Stimulated activated CD4-positive, alpha-beta T cell treated with anti-CD3 and anti-CD28 coated beads, Interleukin-4, amount 100 ng/mL, for 24 hours (primary cell): ENCODE data around the gene TAF5L.
"Not testable (repeated sequence)": the region's sequence is repeated elsewhere in the genome, so short reads cannot be mapped to it uniquely, and the experiment has no call there.

Experiments used
- DNase-seq: peaks from one replicate; pipeline ENCODE4 v3.0.0-alpha.2; 2020

TAF5L gene

GRCh38 chr1:229641306-229641705 is 15.4 kb upstream of the TAF5L start:
- no peak for DNase-seq

GRCh38 chr1:229640455-229640854 is 14.5 kb upstream of the TAF5L start:
- no peak for DNase-seq

GRCh38 chr1:229637746-229638145 is 11.8 kb upstream of the TAF5L start:
- no peak for DNase-seq

DNA sequence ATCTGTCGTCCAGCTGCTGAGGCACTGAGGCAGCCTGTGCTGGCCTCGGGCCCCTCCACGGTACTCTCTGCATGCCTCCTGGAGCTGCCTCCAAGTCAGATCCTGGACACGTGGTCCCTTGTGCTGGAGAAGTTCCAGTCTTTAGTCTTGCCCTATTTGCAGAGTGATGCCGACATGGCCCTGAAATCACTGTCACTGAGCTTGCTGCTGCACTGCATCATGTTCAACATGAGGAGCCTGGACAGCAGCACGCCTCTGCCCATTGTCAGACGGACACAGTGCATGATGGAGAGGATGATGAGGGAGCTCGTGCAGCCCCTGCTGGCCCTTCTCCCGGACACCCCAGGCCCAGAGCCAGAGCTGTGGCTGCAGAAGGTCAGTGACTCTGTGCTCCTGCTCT is 10.1 kb upstream of the TAF5L start:
- DNase-seq = no peak

GRCh38 chr1:229631966-229632365 is 6.0 kb upstream of the TAF5L start:
- no peak for DNase-seq

DNA sequence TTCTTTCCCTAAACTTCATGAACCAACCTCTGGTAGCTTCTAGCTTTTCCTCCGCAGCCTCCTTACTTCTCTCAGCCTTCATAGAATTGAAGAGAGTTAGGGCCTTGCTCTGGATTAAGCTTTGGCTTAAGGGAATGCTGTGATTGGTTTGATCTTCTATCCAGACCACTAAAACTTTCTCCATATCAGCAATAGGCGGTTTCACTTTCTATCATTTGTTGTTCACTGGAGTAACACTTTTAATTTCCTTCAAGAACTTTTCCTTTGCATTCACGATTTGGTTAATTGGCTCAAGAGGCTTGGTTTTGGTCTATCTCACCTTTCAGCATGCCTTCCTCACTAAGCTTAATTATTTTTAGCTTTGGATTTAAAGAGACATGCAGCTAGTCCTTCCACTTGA is 5.2 kb upstream of the TAF5L start:
- DNase-seq = no peak

GRCh38 chr1:229629261-229629660 is 3.3 kb upstream of the TAF5L start:
- DNase-seq = no peak

GRCh38 chr1:229627003-229627402 is 1.1 kb upstream of the TAF5L start:
- DNase-seq = no peak

DNA sequence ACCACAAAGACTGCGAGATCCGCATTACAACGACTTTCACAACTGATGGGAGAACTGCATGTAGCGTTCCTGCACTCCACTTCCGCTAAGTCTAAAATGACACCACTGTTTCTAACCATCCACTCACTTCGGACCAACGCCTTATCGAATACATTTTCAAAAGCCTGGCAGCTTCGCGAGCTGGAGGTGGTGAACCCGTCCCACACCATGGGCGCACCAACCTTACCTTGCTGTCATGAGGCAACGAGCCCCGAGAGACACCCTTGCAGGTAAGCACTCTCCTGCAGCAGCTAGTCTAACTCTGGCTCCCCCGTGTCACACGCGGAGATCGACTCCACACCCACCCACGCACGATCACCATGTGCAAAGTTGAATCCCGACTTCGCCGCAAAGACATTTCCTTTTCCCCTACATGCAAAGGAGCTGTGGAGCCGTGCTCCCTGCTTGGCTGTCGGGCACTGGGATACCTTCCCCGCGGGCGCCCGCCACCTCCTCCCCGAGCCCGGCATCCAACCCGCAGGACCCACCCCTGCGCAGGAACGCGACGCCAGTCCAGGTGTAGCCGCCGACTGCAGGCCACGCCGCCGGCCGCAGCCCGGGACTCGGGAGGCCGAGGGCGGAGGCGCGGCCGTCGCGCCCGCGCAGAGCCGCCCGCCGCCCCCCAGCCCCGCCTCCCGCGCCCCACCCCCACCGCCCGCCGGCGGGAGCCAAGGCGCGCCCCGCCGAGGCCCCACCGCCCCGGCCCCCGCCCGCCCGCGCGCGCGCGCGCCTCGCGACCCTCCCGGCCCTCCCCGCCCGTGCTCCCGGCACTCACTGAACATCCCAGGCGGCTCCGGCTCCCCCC is 629 bp downstream of the TAF5L start:
- peak; percentile 62 for DNase-seq

DNA sequence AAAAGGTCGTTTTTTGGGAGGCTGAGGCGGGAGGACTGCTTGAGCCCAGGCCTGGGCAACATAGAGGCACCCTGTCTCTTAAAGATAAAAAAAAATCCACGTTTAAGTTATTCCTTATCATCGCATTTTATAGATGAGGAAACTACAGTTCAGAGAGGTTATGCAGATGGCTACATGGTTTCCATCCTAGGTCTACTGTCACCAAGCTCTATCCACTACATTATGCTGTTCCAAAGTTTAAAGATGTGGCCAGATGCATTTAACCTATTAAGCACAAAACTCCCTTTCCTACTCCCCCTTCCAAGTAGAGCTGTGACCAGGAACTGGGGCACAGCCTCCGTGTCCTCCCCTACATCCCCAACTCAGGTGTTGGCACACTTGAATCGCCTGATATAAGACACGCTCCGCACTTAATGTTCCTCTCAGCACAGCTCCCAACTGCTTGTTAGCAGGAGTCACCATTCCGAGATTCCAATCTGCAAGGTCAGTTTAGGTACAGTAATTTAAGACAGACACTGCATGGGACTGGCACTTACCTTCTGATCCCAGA is 1.3 kb downstream of the TAF5L start:
- no peak for DNase-seq

DNA sequence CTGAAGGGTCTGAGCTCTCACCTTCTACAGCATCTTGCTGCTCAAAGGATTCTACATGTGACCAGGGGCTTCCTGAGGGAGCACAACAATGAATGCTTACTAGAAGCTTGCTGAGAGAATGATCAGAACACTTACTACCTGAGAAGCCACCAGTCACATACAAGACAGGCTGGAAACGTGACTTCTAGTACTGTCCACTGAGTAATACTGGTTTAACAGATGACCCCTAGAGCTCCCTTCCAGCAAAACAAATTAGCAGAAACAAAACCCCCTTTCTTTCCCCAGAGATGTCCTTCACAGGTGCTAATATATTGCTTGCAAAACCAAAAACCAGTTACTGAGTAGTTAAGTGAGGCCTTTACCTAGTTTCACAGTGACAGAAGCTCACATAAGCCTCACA is 2.1 kb downstream of the TAF5L start:
- DNase-seq = no peak

DNA sequence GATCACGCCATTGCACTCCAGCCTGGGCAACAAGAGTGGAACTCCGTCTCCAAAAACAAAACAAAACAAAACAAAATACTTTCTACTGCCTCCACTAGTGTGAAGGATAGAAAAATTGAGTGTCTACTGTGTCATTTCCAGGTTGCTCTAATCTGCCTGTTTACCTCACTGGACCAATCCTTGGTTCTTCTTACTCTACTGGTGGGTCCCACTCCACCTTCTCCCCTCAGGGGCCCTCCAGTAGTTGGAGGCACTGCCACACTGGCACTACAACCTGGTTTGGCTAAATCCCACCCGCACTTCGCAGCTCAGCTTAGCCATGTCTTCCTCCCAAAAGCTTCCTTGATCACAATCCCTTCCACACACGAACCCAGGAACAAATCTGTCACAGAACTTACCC is 2.7 kb downstream of the TAF5L start:
- no peak for DNase-seq

DNA sequence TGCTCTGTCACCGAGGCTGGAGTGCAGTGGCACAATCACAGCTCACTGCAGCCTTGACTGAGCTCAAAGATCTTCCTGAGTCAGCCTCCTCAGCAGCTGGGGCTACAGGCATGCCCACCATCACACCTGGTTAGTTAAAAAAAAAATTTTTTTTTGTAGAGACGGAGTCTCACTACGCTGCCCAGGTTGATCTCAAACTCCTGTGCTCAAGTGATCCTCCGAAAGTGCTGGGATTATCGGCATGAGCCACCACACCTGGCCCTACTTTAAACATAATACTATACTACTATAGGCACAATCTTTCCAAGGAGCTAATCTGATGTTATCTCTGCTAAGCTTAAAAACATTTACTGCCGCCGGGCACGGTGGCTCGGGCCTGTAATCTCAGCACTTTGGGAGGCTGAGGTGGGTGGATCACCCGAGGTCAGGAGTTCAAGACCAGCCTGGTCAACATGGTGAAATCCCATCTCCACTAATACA is 3.2 kb downstream of the TAF5L start:
- not testable (repeated sequence) for DNase-seq

DNA sequence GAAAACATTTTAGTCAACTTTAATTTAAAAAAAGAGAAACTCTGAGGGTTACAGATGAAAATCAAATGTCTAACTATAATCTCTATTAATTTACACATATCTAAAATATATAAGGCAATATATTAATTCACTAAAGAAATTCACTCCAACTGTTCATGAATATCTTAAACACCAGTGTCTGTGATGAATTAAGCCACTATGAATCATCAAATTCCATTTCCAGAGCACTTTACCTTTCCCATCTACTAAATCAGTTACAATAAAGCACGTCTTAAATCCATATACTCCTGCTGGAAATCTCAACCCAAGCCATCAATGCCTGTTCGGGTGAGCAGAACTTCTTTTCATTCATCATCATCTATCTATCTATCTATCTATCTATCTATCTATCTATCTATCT is 4.3 kb downstream of the TAF5L start:
- no peak for DNase-seq

- no peak for DNase-seq
These were observed 5.0 kb downstream of the TAF5L start for GRCh38 chr1:229620876-229621275.

DNA sequence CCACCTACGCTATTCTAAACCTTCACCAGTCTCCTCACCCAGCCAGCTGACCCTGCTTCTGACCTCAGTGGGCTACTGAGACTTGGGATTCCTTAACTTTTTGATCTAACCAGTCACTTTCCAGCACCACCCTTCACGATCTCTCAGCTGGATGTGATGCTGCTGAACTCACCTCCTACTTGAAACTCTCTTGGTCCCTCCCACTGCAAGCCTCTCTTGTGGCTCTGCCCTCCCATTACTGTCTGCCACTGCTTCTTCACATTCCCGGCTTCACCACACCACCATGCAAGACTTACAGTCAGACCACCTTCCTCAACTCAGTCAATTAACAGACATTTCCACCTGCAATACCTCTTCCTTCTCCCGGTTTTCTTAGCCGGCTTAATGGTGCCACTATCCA is 6.3 kb downstream of the TAF5L start:
- no peak for DNase-seq

DNA sequence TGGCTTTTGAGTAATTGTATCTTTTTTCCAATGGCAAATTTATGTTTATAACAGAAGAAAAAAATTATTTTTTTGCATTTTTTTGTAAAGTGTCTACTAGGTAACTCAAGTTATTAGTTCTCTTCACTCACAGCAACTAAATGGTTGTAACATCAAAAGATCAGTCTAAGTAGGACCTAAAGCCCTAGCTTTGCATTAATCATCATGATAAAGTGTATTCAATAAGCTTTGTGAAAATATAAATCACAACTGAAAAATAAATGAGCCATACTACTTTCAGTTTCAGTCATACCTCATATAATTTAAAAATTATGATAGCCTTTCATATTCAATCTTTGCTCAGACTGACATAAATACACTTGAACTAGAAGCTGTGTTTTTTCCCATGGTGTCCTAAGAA is 6.9 kb downstream of the TAF5L start:
- no peak for DNase-seq

- DNase-seq = no peak
These were observed 8.4 kb downstream of the TAF5L start for GRCh38 chr1:229617351-229618100.

- DNase-seq = no peak
These were observed 11.2 kb downstream of the TAF5L start for GRCh38 chr1:229614701-229615100.

DNA sequence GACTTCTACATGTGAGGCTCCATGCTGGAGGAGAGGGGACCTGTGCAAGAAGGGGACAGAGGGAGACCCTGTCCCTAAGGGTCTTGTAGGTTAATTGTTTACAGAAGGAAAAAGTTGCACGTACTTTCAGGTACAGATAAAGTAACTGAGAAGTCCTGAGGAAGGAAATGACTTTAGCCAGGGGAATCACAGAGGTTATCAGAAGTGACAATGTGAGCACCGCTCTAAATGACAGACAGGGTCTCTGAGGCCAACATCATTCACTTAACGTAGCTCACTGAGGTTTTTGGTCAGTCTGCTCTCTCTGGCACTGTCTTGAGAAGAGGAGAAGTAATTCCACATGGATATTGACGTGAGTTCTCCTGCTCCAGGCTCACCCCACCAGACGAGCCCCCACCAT is 12.0 kb downstream of the TAF5L start:
- no peak for DNase-seq

DNA sequence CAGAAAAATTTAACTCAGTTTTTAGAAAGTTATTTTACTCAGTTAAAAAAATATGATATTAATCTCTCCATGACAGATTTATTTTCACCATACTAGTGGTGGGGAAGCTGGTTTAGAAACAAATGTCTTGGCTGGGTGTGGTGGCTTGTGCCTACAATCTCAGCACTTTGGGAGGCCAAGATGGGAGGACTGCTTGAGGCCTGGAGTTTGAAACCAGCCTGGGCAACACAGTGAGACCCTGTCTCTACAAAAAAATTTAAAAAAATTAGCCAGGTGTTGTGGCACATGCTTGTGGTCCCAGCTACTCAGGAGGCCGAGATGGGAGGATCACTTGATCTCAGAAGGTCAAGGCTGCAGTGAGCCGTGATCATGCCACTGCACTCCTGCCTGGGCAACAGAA is 17.3 kb downstream of the TAF5L start:
- no peak for DNase-seq

GRCh38 chr1:229607370-229607769 is 18.6 kb downstream of the TAF5L start:
- DNase-seq = no peak

DNA sequence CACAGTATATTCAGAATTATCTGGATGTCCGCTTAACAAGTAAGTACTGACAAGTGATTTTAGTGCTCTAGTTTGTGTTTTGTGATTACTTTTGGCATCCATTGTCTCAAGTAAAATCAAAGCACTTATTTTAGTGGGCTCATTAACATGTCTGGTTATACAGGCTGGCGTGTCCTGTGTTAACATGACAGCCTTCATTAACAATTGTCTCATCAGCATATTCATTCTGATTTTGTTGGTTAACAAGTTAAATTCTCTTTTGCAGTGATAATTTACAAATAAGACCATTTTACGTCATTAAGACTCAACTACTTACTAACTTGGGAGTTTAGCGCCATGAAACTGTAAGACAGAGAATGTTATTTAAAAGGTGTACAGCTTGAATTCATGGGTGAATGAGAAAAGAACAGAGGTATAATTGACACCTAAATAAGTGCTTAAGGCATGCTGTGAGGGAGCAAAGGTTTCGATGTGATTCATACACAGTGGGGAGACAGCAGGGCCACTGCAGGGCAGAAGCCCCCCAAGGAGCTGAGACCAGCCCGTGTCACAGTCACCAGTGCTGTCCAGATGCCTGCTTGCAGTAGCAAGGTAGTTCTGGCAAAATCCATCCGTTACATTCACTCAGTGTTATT is 22.4 kb downstream of the TAF5L start:
- no peak for DNase-seq

- DNase-seq = no peak
These were observed 25.7 kb downstream of the TAF5L start for GRCh38 chr1:229600229-229600628.
